MM.1S (cell line): Measurements from ENCODE around the gene C12orf75.

Experiments
- DNase-seq: peaks from one replicate; pipeline ENCODE4 v3.0.0-alpha.2; 2015
- H2AFZ ChIP-seq: fragments of 300-600 bp; sonication (generic); 2 replicates; pipeline ENCODE4 v1.6.0; 2016; ENCODE audit warnings: antibody characterized with exemption, low read length
- H3F3A ChIP-seq: fragments of 300-600 bp; sonication (generic); 2 replicates; pipeline ENCODE4 v1.6.1; 2016; ENCODE audit warnings: mild to moderate bottlenecking, antibody characterized with exemption, low read length, moderate library complexity, mixed read lengths; ENCODE audit not compliant: insufficient read depth
- H3K27ac ChIP-seq: fragments of 300-600 bp; sonication (generic); 2 replicates; pipeline ENCODE4 v1.5.1; 2016; ENCODE audit warnings: mild to moderate bottlenecking, low read length
- H3K27me3 ChIP-seq: fragments of 300-600 bp; sonication (generic); replicated peaks from 2 replicates; pipeline ENCODE4 v1.6.0; 2016; ENCODE audit warnings: low read length; ENCODE audit not compliant: insufficient read depth
- H3K36me3 ChIP-seq: fragments of 300-600 bp; sonication (generic); replicated peaks from 2 replicates; pipeline ENCODE4 v1.6.1; 2016; ENCODE audit warnings: mild to moderate bottlenecking, low read length, mixed read lengths; ENCODE audit not compliant: insufficient read depth
- H3K4me1 ChIP-seq: fragments of 300-600 bp; sonication (generic); 2 replicates; pipeline ENCODE4 v1.6.1; 2016; ENCODE audit warnings: low read length, mixed read lengths
- H3K4me2 ChIP-seq: fragments of 300-600 bp; sonication (generic); 2 replicates; pipeline ENCODE4 v1.6.0; 2016; ENCODE audit warnings: low read depth, low read length
- H3K4me3 ChIP-seq: fragments of 300-600 bp; sonication (generic); 2 replicates; pipeline ENCODE4 v1.5.1; 2016; ENCODE audit warnings: low read length, mixed read lengths
- H3K79me2 ChIP-seq: fragments of 300-600 bp; sonication (generic); 2 replicates; pipeline ENCODE4 v1.6.1; 2016; ENCODE audit warnings: mixed run types, low read length, mixed read lengths
- H3K9ac ChIP-seq: fragments of 300-600 bp; sonication (generic); 2 replicates; pipeline ENCODE4 v1.6.1; 2016; ENCODE audit warnings: low read length, mixed read lengths
- H3K9me2 ChIP-seq: fragments of 300-600 bp; sonication (generic); replicated peaks from 2 replicates; pipeline ENCODE4 v1.6.1; 2016; ENCODE audit warnings: mild to moderate bottlenecking, low read length, mixed read lengths; ENCODE audit not compliant: insufficient read depth
- H3K9me3 ChIP-seq: fragments of 300-600 bp; sonication (generic); replicated peaks from 2 replicates; pipeline ENCODE4 v1.6.1; 2016; ENCODE audit warnings: mild to moderate bottlenecking, low read length, mixed read lengths; ENCODE audit not compliant: insufficient read depth
- H4K20me1 ChIP-seq: fragments of 300-600 bp; sonication (generic); 2 replicates; pipeline ENCODE4 v1.6.1; 2016; ENCODE audit warnings: mild to moderate bottlenecking, low read length, moderate library complexity, mixed read lengths; ENCODE audit not compliant: insufficient read depth
- EZH2 ChIP-seq: fragments of 300-600 bp; sonication (generic); optimal IDR thresholded peaks from 2 replicates; pipeline ENCODE3; 2017; ENCODE audit warnings: low read depth, mild to moderate bottlenecking, antibody characterized with exemption, low read length, mixed read lengths
- EZH2phosphoT487 ChIP-seq: fragments of 300-600 bp; sonication (generic); IDR thresholded peaks from 2 replicates; pipeline ENCODE4 v1.6.1; 2018; ENCODE audit warnings: antibody characterized with exemption, low read length
- TF ChIP-seq, protein P1 (sequence below): fragments of 300-600 bp; sonication (generic); IDR thresholded peaks from 2 replicates; pipeline ENCODE4 v1.5.1; 2016; ENCODE audit warnings: antibody characterized with exemption, low read length, mixed read lengths

Gene C12orf75

DNA sequence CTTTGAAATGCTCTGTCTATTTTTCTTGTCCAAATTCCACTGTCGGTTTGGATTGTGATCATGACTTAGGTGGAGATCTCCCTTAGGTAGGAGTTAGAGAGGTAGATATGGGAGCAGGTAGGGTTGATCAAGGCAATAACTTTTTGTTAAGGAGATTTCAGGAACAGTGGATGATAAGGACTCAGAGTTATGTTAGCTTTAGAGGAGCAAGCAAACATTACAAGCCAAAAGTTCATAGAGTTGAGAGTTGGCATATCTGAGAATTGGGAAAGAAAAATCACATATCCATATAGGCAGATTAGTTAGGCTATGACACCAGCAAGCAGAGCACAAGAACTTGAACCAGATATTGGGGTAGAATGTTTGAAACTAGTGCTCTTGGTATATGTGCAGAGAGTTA lies 43.1 kb upstream of the C12orf75 start:
- no peak overlapping the region for H3K27ac ChIP-seq
- H3K4me2 ChIP-seq, result no peak overlapping the region
- no peaks in the 10 kb centered on the region for H3K79me2 ChIP-seq
- DNase-seq, result no peak
- no peaks in the 10 kb centered on the region for H3K9me2 ChIP-seq
- no peaks in the 10 kb centered on the region for H3K4me1 ChIP-seq
- no peaks in the 10 kb centered on the region for H3K27me3 ChIP-seq
- H2AFZ ChIP-seq, result no peak overlapping the region
- TF ChIP-seq EZH2 (no peak), EZH2phosphoT487 (no peak)
- TF ChIP-seq, protein P1, sequence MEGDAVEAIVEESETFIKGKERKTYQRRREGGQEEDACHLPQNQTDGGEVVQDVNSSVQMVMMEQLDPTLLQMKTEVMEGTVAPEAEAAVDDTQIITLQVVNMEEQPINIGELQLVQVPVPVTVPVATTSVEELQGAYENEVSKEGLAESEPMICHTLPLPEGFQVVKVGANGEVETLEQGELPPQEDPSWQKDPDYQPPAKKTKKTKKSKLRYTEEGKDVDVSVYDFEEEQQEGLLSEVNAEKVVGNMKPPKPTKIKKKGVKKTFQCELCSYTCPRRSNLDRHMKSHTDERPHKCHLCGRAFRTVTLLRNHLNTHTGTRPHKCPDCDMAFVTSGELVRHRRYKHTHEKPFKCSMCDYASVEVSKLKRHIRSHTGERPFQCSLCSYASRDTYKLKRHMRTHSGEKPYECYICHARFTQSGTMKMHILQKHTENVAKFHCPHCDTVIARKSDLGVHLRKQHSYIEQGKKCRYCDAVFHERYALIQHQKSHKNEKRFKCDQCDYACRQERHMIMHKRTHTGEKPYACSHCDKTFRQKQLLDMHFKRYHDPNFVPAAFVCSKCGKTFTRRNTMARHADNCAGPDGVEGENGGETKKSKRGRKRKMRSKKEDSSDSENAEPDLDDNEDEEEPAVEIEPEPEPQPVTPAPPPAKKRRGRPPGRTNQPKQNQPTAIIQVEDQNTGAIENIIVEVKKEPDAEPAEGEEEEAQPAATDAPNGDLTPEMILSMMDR, result no peak
- H3K4me3 ChIP-seq, result no peak overlapping the region
- H3F3A ChIP-seq, result no peaks in the 10 kb centered on the region
- no peak overlapping the region for H3K9ac ChIP-seq
- H3K9me3 ChIP-seq, result no peaks in the 10 kb centered on the region
- no peaks in the 10 kb centered on the region for H4K20me1 ChIP-seq
- no peaks in the 10 kb centered on the region for H3K36me3 ChIP-seq

DNA sequence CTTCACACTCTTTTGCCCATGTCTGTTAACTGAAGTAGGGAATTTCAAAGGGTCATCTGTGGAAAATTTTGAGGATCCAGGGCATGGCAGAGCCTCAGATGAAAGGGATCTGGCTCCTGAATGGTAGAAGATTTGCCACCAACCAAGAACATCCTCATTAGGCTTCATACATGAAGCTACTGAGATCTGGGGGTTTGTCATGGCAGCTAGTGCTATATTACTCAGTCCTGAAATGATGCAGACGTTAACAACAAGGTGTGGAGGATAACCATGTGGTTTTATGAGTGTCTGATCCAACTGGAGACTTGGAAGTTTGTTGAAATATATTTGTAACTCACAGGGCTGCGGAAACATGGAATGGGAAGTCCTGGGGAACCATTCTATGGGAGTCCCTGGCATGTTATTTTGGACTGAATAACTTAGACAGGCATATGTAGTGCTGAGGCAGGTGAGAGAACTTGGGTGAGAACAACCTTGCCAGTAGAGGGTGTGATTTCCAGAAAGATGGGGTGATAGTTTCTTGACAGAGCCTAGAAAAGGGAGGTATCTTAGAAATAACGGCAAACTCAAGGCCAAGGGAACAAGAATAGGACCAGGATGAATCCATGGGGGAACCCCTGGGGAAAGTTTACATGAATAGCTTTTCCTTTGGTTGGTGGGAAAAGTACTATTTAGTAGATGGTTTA lies 42.0 kb upstream of the C12orf75 start:
- no peak overlapping the region for H3K9ac ChIP-seq
- H2AFZ ChIP-seq, result no peak overlapping the region
- no peaks in the 10 kb centered on the region for H3K79me2 ChIP-seq
- no peak overlapping the region for H3K4me2 ChIP-seq
- no peaks in the 10 kb centered on the region for H3K4me1 ChIP-seq
- H3K27me3 ChIP-seq, result no peaks in the 10 kb centered on the region
- TF ChIP-seq, protein P1, result no peak
- TF ChIP-seq EZH2, result no peak
- H4K20me1 ChIP-seq, result no peaks in the 10 kb centered on the region
- H3K9me3 ChIP-seq, result no peaks in the 10 kb centered on the region
- H3K27ac ChIP-seq, result no peak overlapping the region
- no peak overlapping the region for H3K4me3 ChIP-seq
- DNase-seq, result no peak
- H3F3A ChIP-seq, result no peaks in the 10 kb centered on the region
- no peaks in the 10 kb centered on the region for H3K9me2 ChIP-seq
- no peaks in the 10 kb centered on the region for H3K36me3 ChIP-seq

- Histone ChIP-seq H3K4me3 (no peak overlapping the region), H3F3A (no peaks in the 10 kb centered on the region), H4K20me1 (no peaks in the 10 kb centered on the region), H3K4me1 (no peaks in the 10 kb centered on the region), H3K9me3 (no peaks in the 10 kb centered on the region), H3K36me3 (no peaks in the 10 kb centered on the region), H3K9ac (no peak overlapping the region), H3K4me2 (no peak overlapping the region), H2AFZ (no peak overlapping the region), H3K9me2 (no peaks in the 10 kb centered on the region), H3K27me3 (no peaks in the 10 kb centered on the region), H3K27ac (no peak overlapping the region), H3K79me2 (no peaks in the 10 kb centered on the region)
- TF ChIP-seq, protein P1, result no peak
- TF ChIP-seq EZH2, result no peak
- no peak for TF ChIP-seq EZH2phosphoT487
- no peak for DNase-seq
Measured at GRCh38 chr12:105289114-105289904, 41.2 kb upstream of the C12orf75 start.
